HPDE6-E6E7 (cell line): ENCODE measurements around the gene HSPB6.
A peak's percentile ranks its signal among the peaks of the same experiment; 100 is the strongest.

Experiments used
- DNase-seq: peaks from one replicate; pipeline ENCODE4 v3.0.0; 2011; ENCODE audit warnings: missing footprints; ENCODE audit errors: extremely low spot score

HSPB6 gene

GRCh38 chr19:35716801-35717664 lies 39.8 kb downstream of the HSPB6 start:
- peak; percentile 98 for DNase-seq

GRCh38 chr19:35715981-35716800 lies 40.6 kb downstream of the HSPB6 start:
- peak; percentile 49 for DNase-seq

- no peak for DNase-seq
Measured at GRCh38 chr19:35715355-35715809, 41.4 kb downstream of the HSPB6 start.

GRCh38 chr19:35714601-35715354 lies 42.1 kb downstream of the HSPB6 start:
- no peak for DNase-seq

- DNase-seq: no peak
Measured at GRCh38 chr19:35713904-35714495, 42.8 kb downstream of the HSPB6 start.

GRCh38 chr19:35713506-35713850 lies 43.4 kb downstream of the HSPB6 start:
- no peak for DNase-seq

DNA sequence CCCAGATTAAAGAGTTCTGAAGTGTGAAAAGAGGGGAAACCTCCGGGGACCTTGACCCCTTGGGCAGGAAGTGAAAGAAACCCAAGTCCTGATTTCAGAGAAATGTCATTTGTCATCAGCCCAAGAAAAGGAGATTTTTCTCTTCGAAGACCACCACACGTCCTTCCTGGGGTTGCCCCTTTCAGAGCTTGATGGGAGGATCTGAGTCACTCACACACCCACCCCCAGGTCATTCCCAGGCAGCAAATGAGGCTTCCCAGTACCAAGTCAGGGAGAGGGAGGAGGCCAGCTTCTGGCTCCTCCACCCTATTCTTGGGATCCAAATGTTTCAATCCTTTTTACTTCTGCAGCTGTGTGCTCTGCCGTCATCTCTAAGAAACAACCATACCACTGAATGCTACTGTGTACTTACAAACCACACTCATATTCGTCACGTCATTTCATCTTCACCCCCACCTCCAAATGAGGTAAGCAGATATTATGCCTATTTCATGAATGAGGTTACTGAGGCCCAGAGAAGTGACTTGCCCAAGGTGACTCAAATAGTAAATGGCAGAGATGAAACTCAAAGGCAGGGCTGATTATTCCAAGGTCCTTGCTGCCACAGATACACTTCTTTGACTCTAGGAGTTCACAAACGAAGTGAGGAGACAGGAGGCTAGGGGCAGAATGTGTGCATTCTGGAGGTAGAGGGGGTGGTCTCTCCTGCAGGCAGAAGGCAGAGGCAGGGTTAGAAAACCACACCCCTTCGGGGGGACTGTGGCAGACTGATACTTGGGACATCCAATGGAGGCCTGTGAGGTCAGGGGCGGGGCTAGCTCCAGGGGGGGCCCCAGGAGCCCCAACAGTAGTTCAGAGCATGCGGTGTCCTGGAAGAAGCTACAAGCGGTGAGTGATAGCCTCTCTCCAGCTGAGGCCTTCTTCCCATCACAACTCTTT lies 44.0 kb downstream of the HSPB6 start:
- no peak for DNase-seq

- no peak for DNase-seq
Measured at GRCh38 chr19:35710784-35711723, 45.8 kb downstream of the HSPB6 start.

DNA sequence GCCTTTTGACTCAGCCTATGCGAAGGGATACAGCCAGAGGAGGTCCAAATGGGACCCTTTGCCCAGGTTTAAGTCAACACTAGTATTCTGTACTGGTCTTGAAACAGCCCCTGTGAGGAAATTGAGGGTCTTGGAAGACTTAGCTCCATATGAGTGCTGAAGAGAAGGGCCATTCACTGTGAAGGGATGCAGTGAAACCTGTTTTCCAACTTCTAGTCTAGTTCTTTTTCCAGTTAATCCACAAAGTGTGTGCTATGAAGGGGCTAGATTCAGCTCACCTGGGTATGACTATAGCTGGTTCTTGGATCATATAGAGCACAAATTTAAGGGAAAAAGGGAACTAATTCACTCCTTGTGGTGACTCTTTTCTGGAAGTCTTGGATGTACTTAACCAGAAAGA lies 48.4 kb downstream of the HSPB6 start:
- DNase-seq: no peak
